GM21447 (cell line): ENCODE data around the gene VWA5B2.
A peak's percentile ranks its signal among the peaks of the same experiment; 100 is the strongest.
"Not testable (repeated sequence)": the region's sequence is repeated elsewhere in the genome, so short reads cannot be mapped to it uniquely, and the experiment has no call there.

Source experiments
- ATAC-seq: cut with Tn5 transposase; IDR thresholded peaks from one replicate; pipeline ENCODE4 v1.9.1; 2021; ENCODE audit not compliant: unreplicated experiment

VWA5B2 gene

DNA sequence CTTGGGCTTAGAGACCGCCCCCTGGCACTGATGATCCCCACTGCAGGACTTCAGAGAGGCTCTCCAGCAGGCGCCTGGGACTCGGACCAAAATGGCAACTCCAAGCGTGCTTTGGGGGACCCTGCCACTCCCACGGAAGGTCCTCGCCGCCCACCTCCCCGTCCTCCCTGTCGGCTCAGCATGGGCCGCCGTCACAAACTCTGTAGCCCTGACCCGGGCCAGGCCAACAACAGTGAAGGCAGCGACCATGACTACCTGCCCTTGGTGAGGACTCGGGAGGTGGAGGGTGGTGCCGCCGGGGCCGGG is 11.7 kb downstream of the VWA5B2 start:
- no peak for ATAC-seq

DNA sequence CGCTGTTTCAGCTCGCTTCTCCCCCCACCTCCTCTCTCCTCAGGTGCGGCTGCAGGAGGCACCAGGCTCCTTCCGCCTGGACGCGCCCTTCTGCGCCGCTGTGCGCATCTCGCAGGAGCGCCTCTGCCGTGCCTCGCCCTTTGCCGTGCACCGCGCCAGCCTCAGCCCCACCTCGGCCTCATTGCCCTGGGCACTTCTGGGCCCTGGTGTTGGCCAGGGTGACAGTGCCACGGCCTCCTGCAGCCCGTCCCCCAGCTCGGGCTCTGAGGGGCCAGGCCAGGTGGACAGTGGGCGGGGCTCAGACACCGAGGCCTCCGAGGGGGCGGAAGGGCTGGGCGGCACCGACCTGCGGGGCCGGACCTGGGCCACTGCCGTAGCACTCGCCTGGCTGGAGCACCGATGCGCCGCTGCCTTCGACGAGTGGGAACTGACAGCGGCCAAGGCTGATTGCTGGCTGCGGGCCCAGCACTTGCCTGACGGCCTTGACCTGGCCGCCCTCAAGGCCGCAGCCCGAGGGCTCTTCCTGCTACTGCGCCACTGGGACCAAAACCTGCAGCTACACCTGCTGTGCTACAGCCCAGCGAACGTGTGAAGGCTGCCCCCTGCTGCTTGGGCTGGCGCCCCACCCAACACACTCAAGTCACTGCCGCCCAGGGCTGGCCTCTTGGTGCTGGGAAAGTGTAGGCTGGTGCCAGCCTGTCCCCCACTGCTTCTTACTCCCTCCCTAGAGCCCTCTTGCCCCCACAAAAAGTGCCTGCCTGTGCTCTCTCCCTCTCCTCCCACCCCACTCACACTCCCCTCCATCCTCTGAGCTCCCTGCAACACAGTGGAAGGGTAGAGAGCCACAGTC is 12.3 kb downstream of the VWA5B2 start:
- no peak for ATAC-seq

DNA sequence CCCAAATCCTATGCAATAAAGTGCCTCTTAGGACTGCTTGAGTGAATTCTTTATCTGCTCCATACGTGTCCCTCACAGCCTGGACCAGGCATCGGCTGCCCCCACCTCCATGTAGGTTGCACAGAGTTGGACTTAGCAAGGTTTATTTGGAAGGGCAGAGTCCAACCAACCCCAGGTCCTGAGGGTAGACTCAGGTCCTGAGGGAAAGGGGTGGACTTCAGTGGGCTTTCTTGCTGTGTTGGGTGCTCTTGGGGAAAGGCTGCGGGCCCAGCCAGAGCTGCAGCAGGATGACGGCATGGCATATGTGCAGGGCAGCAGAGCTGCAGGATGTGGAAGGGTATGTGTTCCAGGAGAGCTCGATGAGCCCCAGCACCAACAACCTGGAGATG is 12.9 kb downstream of the VWA5B2 start:
- ATAC-seq: no peak

DNA sequence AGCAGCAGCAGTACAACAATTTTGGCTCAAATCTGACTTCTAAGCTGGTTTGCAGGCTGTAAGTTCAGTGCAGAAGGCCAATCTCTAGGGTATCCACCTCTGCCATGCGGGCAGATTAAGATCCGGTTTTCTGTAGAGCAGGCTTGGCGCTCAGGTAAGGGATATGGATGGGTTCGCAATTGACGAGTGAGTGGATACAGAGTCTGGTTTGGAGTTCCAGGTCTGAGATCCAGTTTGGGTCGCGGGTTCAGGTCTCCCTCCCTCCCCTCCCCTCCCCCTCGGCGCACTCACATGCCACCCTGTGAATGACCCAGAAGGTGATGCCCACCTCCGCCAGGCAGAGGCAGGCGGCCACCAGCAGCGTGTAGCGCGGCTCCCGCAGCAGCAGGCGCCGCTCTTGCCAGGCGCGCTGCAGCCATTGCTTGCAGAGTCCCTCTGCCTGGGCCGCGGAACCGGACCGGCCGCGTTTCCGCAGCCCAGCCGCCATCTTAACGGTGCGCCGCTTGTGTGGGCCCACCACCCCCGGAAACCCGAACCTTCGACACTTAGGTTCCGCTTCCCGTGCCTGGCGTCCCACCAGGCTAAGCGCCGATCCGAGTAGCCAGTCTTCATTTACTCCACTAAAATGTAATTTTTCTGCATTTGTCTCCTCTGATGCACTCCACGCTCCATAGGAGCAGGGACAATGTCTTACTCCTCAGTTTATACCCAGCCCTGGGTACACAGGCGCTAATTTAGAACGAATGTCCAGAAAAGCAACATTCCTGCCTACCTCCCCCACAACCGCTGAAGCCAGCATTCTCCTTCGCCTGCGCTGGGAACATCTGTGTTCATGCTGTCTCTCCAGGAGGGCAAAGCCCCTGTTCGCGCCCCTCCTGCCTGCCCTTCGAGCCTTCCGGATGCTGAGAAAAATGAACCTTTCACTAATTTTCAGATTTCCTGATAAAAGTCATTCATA is 19.3 kb downstream of the VWA5B2 start, which contains the start of gene ALG3:
Gene ALG3 (minus strand): TSS at position 509 of the 958 bp plus-strand sequence. CDS start 22 bp downstream, at position 487.
- ATAC-seq: peak; percentile 46

DNA sequence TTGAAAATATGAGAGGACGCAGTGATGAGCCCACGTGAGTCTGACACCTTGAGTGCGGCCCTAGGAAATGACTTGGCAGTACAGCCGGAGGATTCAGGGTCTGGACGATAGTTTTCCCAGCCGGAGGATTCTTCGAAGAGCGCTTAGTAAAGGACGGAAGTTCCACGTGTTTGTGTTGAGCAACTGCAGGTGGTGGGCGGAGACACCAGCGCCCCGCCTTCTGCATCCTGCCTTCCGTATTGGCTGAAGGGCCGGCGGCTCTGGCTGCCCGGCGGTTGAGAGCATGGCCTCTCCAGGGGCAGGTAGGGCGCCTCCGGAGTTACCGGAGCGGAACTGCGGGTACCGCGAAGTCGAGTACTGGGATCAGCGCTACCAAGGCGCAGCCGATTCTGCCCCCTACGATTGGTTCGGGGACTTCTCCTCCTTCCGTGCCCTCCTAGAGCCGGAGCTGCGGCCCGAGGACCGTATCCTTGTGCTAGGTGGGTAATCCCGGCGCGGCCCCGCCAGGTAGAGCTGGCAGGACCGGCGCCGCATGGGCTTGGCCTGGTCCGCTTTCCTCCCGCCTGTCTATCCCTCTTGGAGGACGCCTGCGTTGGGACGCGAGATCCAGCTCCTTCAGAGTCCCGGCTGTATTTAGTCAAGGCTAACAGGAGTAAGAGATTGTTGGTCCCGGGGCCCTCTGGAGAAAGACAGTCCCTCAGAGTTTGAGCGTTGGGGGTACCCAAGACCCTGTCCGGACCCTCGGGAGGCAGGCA is 20.2 kb downstream of the VWA5B2 start, which contains the start of gene EEF1AKMT4:
Gene EEF1AKMT4 (plus strand): TSS at position 261 of the 755 bp plus-strand sequence. CDS start 23 bp downstream, at position 284.
- ATAC-seq: peak; percentile 81

DNA sequence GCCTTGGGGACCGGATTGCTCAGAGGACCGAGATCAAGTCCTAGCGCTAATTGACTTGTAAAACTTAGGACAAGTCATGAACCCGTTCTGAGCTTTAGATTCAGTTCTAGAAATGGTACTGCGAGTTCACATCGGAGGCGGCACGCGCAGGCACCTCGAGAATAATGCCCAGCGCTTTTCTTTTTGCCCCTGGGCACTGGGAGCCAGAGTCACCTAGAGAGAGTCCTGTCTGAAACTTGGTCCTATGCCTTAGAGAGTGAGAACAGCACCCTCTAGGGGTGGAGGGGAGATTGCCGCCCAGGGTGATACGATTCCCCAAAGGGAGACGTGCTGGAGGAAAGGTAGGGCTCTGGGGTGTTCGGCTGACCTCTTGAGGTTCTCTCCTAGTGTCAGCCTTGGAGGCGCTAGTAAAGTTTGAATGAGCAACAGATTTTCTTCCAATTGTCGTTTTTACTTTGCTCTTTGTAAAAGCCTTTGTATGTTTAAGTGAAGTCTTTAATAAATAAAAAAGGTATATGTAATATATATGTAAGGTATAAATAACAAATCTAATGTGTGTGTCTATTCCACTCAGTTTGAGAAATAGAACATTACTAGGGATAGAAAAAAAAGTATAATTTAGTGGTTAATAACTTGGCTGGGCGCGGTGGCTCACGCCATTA is 20.9 kb downstream of the VWA5B2 start:
- peak; percentile 77 for ATAC-seq

DNA sequence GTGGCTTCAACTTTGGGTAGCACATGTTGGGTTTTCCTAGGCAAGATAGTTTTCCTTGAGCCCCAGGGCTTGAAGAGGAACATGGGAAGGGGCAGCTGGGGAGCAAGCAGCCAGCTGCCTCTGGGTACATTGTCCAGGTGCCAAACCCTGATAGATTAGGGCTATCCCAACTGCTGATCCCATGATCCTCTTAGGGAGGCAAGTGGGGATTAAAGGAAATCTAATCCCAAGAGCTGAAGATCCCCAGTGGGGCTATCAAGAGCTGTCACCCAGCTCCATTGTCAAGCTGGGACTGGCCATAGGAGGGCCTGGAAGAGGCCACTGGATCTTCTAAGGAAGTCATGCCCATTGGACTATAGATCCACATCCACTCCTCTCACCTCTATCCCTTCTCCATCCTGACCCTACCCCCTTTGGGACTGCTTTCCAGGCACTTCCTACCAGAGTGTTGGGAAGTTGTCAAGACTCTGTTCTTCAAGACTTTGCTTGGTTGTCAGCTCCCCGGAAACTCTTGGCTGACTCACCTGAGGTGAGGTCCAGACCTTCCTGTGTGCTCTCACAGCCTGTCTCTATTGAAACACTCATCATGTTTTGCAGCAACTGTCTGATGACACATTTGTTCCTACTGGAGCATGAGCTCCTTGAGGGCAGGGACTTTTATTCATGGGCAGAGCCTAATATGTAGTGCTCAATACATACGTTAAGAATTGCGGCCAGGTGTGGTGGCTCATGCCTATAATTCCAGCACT is 26.1 kb downstream of the VWA5B2 start:
- no peak for ATAC-seq

DNA sequence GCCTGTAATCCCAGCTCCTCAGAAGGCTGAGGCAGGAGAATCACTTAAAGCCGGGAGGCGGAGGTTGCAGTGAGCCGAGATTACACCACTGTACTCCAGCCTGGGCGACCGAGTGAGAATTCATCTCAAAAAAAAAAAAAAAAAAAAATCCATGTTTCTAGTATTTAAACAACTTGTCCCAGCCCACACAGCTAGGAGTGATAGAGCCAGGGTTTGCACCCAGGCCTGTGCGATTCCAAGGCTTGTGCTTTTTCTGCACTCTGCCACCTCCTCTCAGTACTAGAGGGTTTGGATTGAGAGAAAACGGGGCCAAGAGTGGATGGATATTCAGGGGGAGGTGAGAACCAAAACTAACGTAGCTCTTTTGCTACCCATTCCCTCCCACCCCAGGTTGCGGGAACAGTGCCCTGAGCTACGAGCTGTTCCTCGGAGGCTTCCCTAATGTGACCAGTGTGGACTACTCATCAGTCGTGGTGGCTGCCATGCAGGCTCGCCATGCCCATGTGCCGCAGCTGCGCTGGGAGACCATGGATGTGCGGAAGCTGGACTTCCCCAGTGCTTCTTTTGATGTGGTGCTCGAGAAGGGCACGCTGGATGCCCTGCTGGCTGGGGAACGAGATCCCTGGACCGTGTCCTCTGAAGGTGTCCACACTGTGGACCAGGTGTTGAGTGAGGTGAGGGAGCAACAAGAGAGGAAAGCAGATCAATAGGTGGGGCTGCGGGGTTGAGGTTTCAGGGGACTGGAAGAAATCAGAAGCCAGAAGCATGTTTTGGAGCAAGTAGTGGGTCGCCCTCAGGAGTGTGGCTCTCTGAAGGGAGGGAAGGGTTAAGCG is 27.9 kb downstream of the VWA5B2 start:
- no peak for ATAC-seq

DNA sequence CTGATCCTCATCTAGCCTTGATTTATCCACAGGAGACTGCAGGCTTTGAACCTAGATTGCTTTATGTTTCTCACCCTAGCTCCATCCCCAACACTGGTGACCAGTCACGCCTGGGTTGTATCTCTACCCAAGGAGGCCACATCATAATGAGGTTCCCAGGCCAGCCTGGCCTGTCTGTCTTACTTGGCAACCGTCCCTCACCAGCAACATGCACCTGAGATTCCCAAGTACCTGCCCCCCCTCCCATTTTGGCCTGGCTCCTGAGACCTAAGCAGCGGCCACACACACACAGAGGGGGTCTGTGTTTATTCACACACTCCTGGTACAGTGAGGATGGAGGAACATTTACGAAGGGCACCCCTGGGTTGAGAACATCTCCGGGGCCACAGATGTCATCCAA is 29.5 kb downstream of the VWA5B2 start:
- ATAC-seq: no peak

DNA sequence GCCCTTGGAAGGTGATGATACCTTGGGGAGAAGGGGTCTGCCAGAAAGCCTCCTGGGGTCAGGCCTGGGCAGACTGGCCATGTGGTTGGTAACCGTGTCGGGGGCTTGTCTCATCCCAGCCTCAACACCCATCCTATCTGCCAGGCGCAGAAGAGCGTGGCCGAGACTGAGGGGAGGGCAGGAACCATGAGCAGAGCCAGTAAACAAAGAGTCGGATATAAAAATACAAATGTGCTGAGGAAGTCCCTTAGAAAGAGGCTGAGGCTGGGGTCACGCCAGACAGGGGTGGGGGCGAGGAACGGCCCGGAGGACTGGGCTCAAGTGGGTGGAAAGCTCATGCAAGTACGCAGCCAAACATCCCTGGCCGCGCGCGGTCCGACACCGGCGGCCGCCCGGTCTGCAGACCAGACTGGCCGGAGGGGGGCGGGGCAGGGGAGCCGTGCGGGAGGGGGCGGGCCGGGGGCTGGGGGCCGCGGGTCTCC is 30.1 kb downstream of the VWA5B2 start:
- no peak for ATAC-seq

DNA sequence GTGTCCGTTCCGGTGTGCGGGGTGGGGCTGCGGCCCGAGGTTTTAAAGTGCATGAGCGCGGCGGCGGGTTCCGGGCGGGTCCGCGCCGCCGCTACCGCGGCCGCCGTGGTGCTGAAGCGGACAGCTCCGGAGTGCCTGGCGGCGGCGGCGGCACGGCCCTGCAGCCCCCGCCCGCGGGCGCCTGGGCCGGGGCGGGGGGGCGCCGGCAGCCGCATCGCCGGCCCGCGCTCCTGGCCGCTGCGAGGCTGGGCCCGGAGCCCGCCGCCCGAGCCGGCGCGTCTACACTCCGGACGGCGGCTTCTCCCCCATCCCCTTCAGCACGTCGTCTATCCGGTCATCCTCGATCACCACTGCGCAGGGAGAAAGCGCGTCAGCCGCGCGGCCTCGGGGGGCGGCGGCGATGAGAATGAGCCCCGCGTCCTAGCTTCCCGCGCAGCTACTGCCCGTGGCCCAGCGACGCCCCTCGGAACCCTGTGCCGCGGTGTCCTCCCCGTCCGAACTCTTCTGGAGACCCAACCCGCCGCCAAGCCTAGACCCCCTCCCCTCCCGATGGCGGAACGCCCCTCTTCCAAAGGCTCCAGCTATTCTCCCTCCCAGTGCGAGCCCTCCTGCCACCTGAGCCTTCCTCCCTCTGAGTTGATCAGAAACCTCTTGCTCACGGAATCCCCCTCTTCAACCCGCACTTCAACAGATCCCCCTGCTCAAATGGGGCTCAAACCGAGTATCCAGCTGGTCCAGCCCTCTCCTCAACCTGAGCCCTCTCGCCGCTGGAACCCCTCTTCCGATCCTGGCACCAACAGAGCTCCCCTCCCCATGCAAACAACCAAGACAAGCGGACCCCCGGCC is 30.7 kb downstream of the VWA5B2 start:
- ATAC-seq: no peak

DNA sequence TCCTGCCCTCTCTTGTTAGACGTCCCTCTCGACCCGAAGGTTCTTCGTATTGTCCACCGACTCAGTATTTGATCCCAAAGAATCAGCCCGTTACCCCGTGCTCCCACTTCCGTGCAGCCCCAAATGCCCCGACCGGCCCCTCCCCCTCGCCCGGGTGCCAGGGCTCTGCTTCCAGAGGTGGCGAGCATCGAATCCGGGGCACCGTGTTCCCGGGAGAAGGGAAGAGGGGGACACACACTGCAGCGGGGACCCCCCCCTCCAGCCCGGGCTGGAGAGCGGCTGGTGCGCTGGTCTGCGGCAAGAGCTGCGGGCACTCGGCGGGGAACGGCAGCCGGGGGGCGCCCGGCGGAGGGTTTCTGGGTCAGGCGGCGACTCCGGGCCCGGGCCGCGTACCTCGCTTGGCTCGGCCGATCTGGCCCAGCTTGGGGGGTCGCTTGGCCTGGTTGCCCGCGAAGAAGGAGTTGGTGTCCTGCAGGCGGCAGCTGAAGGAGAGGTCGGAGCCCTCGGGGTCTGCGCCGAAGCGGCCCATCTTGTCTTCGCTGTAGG is 31.4 kb downstream of the VWA5B2 start:
- no peak for ATAC-seq

DNA sequence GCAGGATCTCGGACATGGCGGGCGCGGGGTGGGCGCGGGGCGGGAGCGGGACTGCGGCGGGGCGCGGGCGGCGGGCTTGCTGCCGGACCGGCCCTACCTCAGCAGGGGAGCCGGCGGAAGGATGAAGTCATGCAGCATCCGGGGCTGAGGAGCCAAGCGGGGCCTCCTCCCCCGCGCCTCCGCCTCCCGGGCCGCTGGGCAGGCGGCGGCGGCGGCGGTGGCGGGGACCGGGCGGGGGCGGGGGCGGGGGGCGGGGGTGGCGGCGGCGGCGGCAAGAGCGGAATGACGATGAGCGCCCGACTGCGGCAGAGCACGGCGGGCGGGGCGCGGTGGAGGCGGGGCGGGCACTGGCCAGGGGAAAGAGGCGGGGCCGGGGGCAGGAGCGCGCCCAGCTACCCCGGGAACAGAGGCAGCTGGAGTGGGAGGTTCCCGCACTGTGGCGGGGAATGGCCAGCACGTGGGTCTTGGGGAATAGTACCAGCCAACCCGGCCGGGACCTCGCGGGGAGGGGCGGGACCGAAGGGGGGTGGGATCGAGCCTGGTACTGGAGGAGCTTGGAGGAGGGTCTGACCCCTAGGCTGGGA is 32.0 kb downstream of the VWA5B2 start, which contains the start of gene CAMK2N2:
Gene CAMK2N2 (minus strand): TSS at position 284 of the 584 bp plus-strand sequence. CDS start 268 bp downstream, at position 16.
- no peak for ATAC-seq

DNA sequence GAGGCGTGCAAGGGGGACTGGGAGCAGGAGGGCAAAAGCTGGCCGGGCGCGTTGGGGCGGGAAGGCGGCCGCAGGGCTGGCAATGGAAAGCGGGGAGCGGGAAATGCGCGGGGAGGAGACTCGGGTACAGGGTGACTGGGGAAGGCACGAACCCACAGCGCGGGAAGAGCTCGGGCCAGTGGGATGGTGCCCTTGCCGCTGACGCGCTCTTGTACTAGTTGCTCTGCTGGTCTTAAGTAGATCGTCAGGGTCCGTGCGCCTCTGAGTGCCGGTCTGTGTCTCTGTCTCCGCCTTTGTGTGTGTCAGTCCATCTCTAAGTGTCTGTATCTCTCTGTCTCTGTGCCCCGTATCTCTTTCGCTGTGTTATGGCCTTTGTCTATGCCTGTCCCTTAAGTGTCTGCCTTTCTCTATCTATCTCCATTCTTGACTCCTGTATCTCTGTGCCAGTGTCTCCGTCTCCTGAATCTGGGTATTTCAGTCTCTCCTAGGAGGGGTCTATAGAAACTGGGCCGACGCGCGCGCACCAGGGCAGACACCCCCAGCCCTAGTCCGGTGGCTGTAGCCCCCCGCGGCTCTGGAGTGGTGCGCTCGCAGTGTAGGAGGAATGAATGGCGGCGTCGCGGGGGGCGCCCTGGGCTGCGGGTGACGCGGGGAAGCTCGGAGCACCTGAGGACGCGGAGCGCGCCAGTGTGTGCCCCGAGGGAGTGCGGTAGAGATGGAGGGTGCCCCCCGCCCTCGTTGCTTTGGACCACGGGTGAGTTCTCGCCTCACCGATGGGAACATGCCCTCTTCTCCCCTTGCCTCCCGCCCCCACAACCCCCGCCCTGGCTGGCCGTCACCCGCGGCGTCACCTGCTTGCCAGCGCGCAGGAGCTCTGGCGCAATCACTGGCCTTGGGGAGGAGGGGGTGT is 32.7 kb downstream of the VWA5B2 start:
- no peak for ATAC-seq

DNA sequence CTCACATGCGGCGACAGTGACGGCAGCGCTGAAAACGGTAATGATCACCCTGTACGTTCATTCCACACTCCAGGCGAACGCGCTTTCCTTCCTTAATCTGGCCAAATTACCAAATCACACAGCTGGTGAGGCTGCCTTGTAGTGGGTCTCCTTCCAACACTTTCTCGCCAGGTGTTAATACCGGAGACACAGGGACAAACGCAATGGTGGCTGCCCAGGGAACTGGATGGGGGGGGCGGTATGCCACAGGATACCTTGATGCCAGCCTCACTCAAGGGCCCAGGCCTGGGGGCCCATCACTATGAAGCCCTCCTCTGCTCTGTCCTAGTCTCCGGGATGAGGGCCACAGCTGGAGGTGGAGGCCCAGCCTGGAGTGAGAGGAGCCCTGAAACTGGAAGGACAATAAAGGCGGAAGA is 33.4 kb downstream of the VWA5B2 start:
- no peak for ATAC-seq

DNA sequence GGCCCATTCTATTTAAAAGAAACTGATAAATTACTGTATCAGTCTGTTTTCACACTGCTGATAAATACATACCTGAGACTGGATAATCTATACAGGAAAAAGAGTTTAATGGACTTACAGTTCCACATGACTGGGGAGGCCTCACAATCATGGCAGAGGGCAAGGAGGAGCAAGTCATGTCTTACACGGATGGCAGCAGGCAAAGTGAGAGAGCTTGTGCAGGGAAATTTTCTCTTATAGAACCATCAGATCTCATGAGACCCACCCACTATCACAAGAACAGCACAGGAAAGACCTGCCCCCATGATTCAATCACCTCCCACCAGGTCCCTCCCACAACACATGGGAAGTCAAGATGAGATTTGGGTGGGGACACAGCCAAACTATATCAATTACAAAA is 37.9 kb downstream of the VWA5B2 start:
- ATAC-seq: not testable (repeated sequence)
